ENCODE results near the gene SPPL2C. TPM values are rescaled to one million over a fixed set of nuclear protein-coding genes. Genes with fewer than 3 reads are reported as not detected.

Gene SPPL2C
- total RNA-seq, 4 donors from 2014 or later: not detected

DNA sequence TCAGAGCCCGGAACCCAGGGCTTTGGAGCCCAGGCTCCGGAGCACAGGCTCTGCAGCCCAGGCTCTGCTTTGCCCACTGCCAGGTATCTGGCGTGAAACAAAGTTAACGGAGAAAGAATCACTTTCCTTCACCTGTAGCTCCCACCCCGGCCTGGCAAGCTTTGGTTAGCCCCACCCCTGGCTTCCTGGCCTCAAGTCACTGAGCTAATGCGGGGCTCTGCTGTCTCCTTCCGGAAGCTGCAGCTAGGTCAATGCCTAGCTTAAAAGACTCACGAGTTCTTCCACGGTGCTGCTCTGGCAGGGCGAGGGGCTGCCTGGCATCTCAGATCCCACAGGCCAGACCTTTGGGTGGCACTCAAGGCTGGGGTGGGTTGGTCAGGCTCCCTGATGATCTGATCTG is 21.1 kb upstream of the SPPL2C start:
- Histone ChIP-seq H3K27me3 (peaks cover 44% of the 10 kb centered on the region), H3K4me3 (no peak overlapping the region), H3K4me1 (no peaks in the 10 kb centered on the region), H3K27ac (no peak overlapping the region), H3K36me3 (no peaks in the 10 kb centered on the region), H3K9me3 (no peaks in the 10 kb centered on the region)
- TF ChIP-seq, protein P1, sequence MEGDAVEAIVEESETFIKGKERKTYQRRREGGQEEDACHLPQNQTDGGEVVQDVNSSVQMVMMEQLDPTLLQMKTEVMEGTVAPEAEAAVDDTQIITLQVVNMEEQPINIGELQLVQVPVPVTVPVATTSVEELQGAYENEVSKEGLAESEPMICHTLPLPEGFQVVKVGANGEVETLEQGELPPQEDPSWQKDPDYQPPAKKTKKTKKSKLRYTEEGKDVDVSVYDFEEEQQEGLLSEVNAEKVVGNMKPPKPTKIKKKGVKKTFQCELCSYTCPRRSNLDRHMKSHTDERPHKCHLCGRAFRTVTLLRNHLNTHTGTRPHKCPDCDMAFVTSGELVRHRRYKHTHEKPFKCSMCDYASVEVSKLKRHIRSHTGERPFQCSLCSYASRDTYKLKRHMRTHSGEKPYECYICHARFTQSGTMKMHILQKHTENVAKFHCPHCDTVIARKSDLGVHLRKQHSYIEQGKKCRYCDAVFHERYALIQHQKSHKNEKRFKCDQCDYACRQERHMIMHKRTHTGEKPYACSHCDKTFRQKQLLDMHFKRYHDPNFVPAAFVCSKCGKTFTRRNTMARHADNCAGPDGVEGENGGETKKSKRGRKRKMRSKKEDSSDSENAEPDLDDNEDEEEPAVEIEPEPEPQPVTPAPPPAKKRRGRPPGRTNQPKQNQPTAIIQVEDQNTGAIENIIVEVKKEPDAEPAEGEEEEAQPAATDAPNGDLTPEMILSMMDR (IDR thresholded peaks at IDR 0.05): no peak
- TF ChIP-seq POLR2A (IDR thresholded peaks at IDR 0.05) (no peak), EP300 (IDR thresholded peaks at IDR 0.05) (no peak), POLR2AphosphoS5 (IDR thresholded peaks at IDR 0.05) (no peak)
- ATAC-seq: no peak
- no CpG with 5 or more reads among the region's 10 CpGs for whole genome bisulfite sequencing, 2 donors (ENCODE audit: low coverage in 1 of 2)

DNA sequence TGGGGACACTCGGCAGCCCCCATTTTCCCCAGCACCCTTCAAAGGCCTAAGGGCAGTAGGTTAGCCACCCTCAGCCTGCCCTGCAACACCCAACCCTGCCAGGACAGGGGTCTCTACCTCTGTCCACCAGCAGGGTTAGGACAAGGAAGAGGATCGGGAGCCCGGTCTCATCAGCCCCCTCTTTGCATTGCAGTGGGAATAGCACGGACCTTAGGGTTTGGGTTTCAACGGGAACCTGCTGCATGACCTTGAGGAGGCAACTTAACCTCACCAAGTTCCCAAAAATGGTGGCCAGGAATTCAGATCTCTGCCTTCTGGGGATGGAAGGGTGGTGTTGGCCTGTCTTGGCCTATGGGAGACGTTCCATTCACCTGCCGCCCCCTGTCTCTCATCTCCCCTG is 20.2 kb upstream of the SPPL2C start:
- Histone ChIP-seq H3K27ac (no peak overlapping the region), H3K27me3 (peaks cover 51% of the 10 kb centered on the region), H3K4me3 (no peak overlapping the region), H3K9me3 (no peaks in the 10 kb centered on the region), H3K36me3 (no peaks in the 10 kb centered on the region), H3K4me1 (no peaks in the 10 kb centered on the region)
- TF ChIP-seq POLR2AphosphoS5 (IDR thresholded peaks at IDR 0.05): no peak
- TF ChIP-seq EP300 (IDR thresholded peaks at IDR 0.05): no peak
- TF ChIP-seq, protein P1 (IDR thresholded peaks at IDR 0.05): no peak
- TF ChIP-seq POLR2A (IDR thresholded peaks at IDR 0.05): no peak
- no peak for ATAC-seq
- no CpG with 5 or more reads among the region's 7 CpGs for WGBS, 2 donors (ENCODE audit: low coverage in 1 of 2)

DNA sequence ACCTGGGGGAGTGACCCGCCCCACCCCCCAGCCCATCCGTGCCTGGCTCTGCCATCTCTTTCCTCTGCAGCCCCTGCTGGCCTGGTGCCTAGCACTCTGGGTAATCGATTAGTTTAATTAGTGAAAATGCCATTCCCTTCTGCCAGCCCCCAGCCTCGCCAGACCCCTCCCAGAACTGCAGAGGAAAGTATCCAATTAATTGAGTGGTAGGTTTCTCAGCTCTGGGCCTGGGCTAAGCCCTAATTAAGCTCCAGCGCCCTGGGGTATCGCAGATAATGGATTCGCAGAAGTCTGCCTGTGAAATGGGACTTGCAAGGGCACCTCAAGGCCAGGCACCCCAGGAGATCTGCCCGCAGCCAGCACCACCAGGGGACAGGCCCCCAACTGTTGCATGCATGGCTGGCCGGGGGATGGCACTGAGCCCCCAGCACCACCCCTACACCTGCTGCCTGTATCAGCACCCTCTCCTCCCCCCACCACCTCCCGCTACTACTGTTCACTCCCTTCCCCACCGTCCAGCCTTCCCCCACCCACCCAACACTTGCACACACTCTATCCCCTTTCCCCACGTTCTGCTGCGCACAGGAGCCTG is 19.7 kb upstream of the SPPL2C start:
- WGBS, 2 donors (ENCODE audit: low coverage in 1 of 2): 72 to 93% methylated on average over 2 to 3 of the region's 13 CpGs
- Histone ChIP-seq H3K9me3 (no peaks in the 10 kb centered on the region), H3K36me3 (no peaks in the 10 kb centered on the region), H3K4me3 (no peak overlapping the region), H3K27me3 (peaks cover 56% of the 10 kb centered on the region), H3K4me1 (no peaks in the 10 kb centered on the region), H3K27ac (no peak overlapping the region)
- no peak for ATAC-seq
- no peak for TF ChIP-seq POLR2A (IDR thresholded peaks at IDR 0.05)
- no peak for TF ChIP-seq POLR2AphosphoS5 (IDR thresholded peaks at IDR 0.05)
- TF ChIP-seq, protein P1 (IDR thresholded peaks at IDR 0.05): no peak
- no peak for TF ChIP-seq EP300 (IDR thresholded peaks at IDR 0.05)

DNA sequence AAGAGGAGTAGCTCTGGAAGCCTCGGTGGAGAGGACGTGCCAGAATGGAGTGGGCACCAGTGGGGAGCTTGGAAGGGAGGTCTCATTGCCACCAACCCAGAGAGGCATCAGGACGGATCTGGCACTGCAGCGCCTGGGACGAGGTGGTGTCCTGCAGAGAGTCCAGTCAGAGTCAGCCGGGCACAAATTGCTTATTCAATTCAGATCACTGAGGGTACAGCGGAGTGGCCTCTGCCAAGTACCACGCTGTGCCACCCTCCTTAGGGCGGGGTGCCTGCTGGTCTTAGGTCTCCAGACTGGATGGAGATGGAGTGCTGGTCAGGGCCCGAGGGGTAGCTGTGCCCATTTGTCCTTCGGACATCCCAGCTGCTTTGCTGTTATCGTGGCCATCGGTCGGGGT is 18.9 kb upstream of the SPPL2C start:
- peaks cover 64% of the 10 kb centered on the region for H3K27me3 ChIP-seq
- no peaks in the 10 kb centered on the region for H3K9me3 ChIP-seq
- 100% methylated on average over 1 of the region's 14 CpGs; no CpG with 5 or more reads in 1 of the 2 donors for WGBS, 2 donors (ENCODE audit: low coverage in 1 of 2)
- TF ChIP-seq, protein P1 (IDR thresholded peaks at IDR 0.05): no peak
- TF ChIP-seq POLR2A (IDR thresholded peaks at IDR 0.05) (no peak), EP300 (IDR thresholded peaks at IDR 0.05) (no peak), POLR2AphosphoS5 (IDR thresholded peaks at IDR 0.05) (no peak)
- H3K27ac ChIP-seq: no peak overlapping the region
- no peaks in the 10 kb centered on the region for H3K4me1 ChIP-seq
- no peak overlapping the region for H3K4me3 ChIP-seq
- H3K36me3 ChIP-seq: no peaks in the 10 kb centered on the region
- no peak for ATAC-seq

DNA sequence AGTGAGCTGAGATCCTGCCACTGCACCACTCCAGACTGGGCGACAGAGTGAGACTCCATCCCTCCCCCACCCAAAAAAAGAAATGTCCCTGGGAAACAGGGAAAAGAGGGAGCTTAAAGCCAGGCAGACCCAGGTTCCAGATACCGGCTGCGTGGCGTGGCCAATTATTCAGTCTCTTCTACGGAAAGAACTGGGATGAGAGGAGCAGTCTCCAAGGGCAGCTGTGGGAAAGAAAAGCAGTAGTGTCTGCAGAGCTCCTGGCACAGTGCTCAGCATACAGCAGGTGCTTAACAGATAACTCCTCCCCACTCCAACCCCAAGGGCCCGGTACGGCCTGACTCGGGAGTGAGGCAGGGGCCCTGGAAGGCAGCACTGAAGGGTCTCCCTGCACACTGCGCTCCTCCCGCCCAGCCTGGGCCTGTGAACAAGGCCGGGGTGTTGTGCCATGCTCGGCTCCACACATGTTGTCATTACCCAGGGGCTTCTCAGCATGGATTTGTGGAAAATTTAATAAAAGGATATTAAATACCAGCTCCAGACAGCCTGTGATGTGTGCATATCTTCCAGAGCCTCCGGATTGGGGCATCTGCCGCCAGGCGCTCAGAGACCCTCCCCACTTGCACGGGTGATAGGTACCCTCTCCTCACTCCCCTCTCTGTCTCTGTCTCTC is 17.6 kb upstream of the SPPL2C start:
- Histone ChIP-seq H3K9me3 (no peaks in the 10 kb centered on the region), H3K27me3 (peaks cover 71% of the 10 kb centered on the region), H3K4me3 (no peak overlapping the region), H3K36me3 (no peaks in the 10 kb centered on the region), H3K27ac (no peak overlapping the region), H3K4me1 (peaks cover 0 to under 1% (median 0%) of the 10 kb centered on the region in 3 donors)
- ATAC-seq: no peak
- 75 to 92% methylated on average over 6 of the region's 16 CpGs for WGBS, 2 donors (ENCODE audit: low coverage in 1 of 2)
- TF ChIP-seq, protein P1 (IDR thresholded peaks at IDR 0.05): no peak
- no peak for TF ChIP-seq EP300 (IDR thresholded peaks at IDR 0.05)
- TF ChIP-seq POLR2AphosphoS5 (IDR thresholded peaks at IDR 0.05): no peak
- TF ChIP-seq POLR2A (IDR thresholded peaks at IDR 0.05): no peak

Data from gastroesophageal sphincter (tissue), 4 donors.